ENCODE measurements around the gene ZHX3.

ZHX3 gene

GRCh38 chr20:41347523-41348429 is 30.2 kb upstream of the ZHX3 start:
- DNase-seq (ENCODE audit: low spot score), result no peak
- TF ChIP-seq CTCF (IDR thresholded peaks at IDR 0.05), result no peak
- no peak overlapping the region for H3K4me3 ChIP-seq
- no peak overlapping the region for H3K27ac ChIP-seq

GRCh38 chr20:41345729-41346067 is 28.2 kb upstream of the ZHX3 start:
- no peak for DNase-seq (ENCODE audit: low spot score)
- no peak for TF ChIP-seq CTCF (IDR thresholded peaks at IDR 0.05)
- no peak overlapping the region for H3K27ac ChIP-seq

GRCh38 chr20:41344938-41345728 is 27.6 kb upstream of the ZHX3 start:
- no peak overlapping the region for H3K27ac ChIP-seq
- TF ChIP-seq CTCF (IDR thresholded peaks at IDR 0.05), result no peak
- DNase-seq (ENCODE audit: low spot score), result no peak
- H3K4me3 ChIP-seq, result no peak overlapping the region

More at GRCh38 chr20:41345729-41346067, 28.2 kb upstream of the ZHX3 start:
- H3K4me3 ChIP-seq, result no peak overlapping the region

- H3K27ac ChIP-seq, result no peak overlapping the region
- no peak for TF ChIP-seq CTCF (IDR thresholded peaks at IDR 0.05)
- no peak for DNase-seq (ENCODE audit: low spot score)
- no peak overlapping the region for H3K4me3 ChIP-seq
These were observed 26.9 kb upstream of the ZHX3 start for GRCh38 chr20:41344477-41344876.

- H3K4me3 ChIP-seq, result no peak overlapping the region
- no peak for TF ChIP-seq CTCF (IDR thresholded peaks at IDR 0.05)
- no peak for DNase-seq (ENCODE audit: low spot score)
- H3K27ac ChIP-seq, result no peak overlapping the region
These were observed 25.2 kb upstream of the ZHX3 start for GRCh38 chr20:41342474-41343464.

- peak within 1 kb of the TSS; percentile 67 to 77 for H3K27ac ChIP-seq
- TF ChIP-seq CTCF (IDR thresholded peaks at IDR 0.05), result no peak
- H3K4me3 ChIP-seq, result peak within 1 kb of the TSS; percentile 63
- DNase-seq (ENCODE audit: low spot score), result peak; percentile 91
These were observed 23.0 kb upstream of the ZHX3 start, which contains the start of gene LPIN3 for GRCh38 chr20:41340327-41341055. Gene LPIN3 (plus strand): TSS chr20:41340821. CDS start chr20:41345804, 4,983 bp downstream.

Measured in coronary artery (tissue), 2 donors.